Astrocyte (in vitro differentiated cells and primary cell): ENCODE results near the gene ACOT11. TPM values are rescaled to one million over a fixed set of nuclear protein-coding genes. Genes with fewer than 3 reads are reported as not detected.

ENCODE experiments used
- DNase-seq: peaks from one replicate; pipeline ENCODE4 v3.0.0-alpha.2; 2010; ENCODE audit warnings: low read depth
- FAIRE-seq: peaks from 2 replicates; lab custom pipeline; 2011; peaks lifted over from hg19 to GRCh38; lab: Jason Lieb, UNC
- H2AFZ ChIP-seq: 2 replicates; pipeline ENCODE4 v1.6.0; 2012; ENCODE audit warnings: low read depth, low read length, inconsistent platforms
- H3K27ac ChIP-seq: 2 replicates; pipeline ENCODE4 v1.5.1; 2011; ENCODE audit warnings: low read depth, low read length, inconsistent platforms
- H3K27me3 ChIP-seq: 2 replicates; pipeline ENCODE4 v1.6.0; 2011; ENCODE audit warnings: low read length, inconsistent platforms; ENCODE audit not compliant: insufficient read depth
- H3K36me3 ChIP-seq: 2 replicates; pipeline ENCODE4 v1.5.1; 2011; ENCODE audit warnings: low read length, inconsistent platforms; ENCODE audit not compliant: insufficient read depth
- H3K4me1 ChIP-seq: 2 replicates; pipeline ENCODE4 v1.5.1; 2011; ENCODE audit warnings: low read length, inconsistent platforms; ENCODE audit not compliant: insufficient read depth
- H3K4me2 ChIP-seq: 2 replicates; pipeline ENCODE4 v1.6.0; 2012; ENCODE audit warnings: low read length, inconsistent platforms
- H3K4me3 ChIP-seq: 2 replicates; pipeline ENCODE4 v1.5.1; 2011; ENCODE audit warnings: low read depth, mild to moderate bottlenecking, low read length, inconsistent platforms; ENCODE audit not compliant: insufficient read depth
- H3K79me2 ChIP-seq: 2 replicates; pipeline ENCODE4 v1.6.0; 2012; ENCODE audit warnings: mild to moderate bottlenecking, low read length, inconsistent platforms; ENCODE audit not compliant: insufficient read depth
- H3K9ac ChIP-seq: 2 replicates; pipeline ENCODE4 v1.6.0; 2012; ENCODE audit warnings: mild to moderate bottlenecking, low read length, inconsistent platforms
- H3K9me3 ChIP-seq: 2 replicates; pipeline ENCODE4 v1.5.1; 2012; ENCODE audit warnings: low read depth, mild to moderate bottlenecking, low read length, inconsistent platforms; ENCODE audit not compliant: insufficient read depth
- H4K20me1 ChIP-seq: 2 replicates; pipeline ENCODE4 v1.6.0; 2012; ENCODE audit warnings: low read length, inconsistent platforms; ENCODE audit not compliant: insufficient read depth
- H3K27ac Mint-ChIP-seq: one replicate; pipeline ENCODE4 v1.8.0; 2021; ENCODE audit warnings: mild to moderate bottlenecking, mixed read lengths; ENCODE audit not compliant: unreplicated experiment
- H3K27me3 Mint-ChIP-seq: one replicate; pipeline ENCODE4 v1.8.0; 2021; ENCODE audit warnings: low read depth, mixed read lengths; ENCODE audit not compliant: unreplicated experiment
- H3K36me3 Mint-ChIP-seq: one replicate; pipeline ENCODE4 v1.8.0; 2021; ENCODE audit warnings: low read depth, mixed read lengths; ENCODE audit not compliant: unreplicated experiment
- H3K4me1 Mint-ChIP-seq: one replicate; pipeline ENCODE4 v1.8.0; 2021; ENCODE audit warnings: low read depth, mixed read lengths; ENCODE audit not compliant: unreplicated experiment
- H3K4me3 Mint-ChIP-seq: one replicate; pipeline ENCODE4 v1.8.0; 2021; ENCODE audit warnings: mild to moderate bottlenecking, moderate library complexity, mixed read lengths; ENCODE audit not compliant: unreplicated experiment
- H3K9me3 Mint-ChIP-seq: one replicate; pipeline ENCODE4 v1.8.0; 2021; ENCODE audit warnings: mild to moderate bottlenecking, mixed read lengths; ENCODE audit not compliant: unreplicated experiment
- CTCF ChIP-seq: IDR thresholded peaks from 2 replicates; pipeline ENCODE4 v1.5.1; 2011; ENCODE audit warnings: low read depth, mild to moderate bottlenecking, inconsistent platforms, low read length, moderate library complexity; ENCODE audit not compliant: insufficient read depth
- EZH2 ChIP-seq: IDR thresholded peaks from 2 replicates; pipeline ENCODE4 v1.6.1; 2012; ENCODE audit warnings: mild to moderate bottlenecking, low read length, inconsistent platforms; ENCODE audit not compliant: insufficient read depth
- total RNA-seq: library from RNA; stranded (reverse); gene quantifications from 2 replicates; pipeline ENCODE4 v1.2.1, GENCODE V29; 2021

The ACOT11 gene
- total RNA-seq, 1 donor from 2014 or later, result 1.5 TPM

DNA sequence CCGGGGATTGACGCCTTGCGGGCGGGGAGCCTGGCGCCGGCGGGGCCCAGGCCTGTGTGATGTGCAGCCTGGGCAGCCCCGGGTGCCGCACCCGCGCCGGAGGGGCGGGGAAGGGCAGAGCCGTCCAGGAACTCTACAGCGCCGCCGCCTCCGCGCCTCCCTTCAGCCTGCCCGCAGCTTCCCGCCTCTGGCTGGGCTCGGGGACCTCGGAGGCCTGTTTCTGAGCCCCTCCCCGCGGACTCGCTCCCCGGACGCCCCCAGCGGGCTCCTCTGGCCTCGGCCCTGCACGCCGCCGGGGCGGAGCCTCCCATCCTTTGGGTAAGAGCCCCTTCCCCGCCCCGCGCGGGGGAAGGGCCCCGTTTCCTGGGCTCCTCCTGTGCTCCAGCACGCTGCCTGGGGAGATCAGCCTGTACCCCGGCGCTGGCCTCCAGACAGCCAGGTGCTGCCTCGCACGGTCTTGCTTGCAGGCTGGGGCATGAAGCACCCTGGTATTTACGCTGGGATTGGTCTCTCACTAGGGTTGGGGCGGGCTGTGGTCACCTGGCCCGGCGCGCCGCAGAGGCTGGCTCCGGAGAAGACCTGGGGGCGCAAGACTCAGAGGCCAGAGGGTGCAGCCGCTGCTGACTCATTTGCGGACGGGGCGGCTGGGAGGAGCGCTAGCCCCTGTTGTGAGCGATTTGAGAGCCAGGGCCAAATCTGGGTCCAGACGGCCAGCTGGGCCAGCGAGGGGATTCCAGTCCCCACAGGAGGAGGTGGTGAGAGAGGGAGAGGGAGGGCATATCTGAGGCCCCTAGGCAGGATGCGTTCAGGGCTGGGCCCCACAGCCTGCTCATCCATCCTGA lies 5.7 kb upstream of the ACOT11 start:
- H3K36me3 Mint-ChIP-seq, result no peaks in the 10 kb centered on the region
- H2AFZ ChIP-seq, result peak overlapping the region; percentile 83
- H3K4me1 Mint-ChIP-seq, result peaks cover 24% of the 10 kb centered on the region
- H4K20me1 ChIP-seq, result no peaks in the 10 kb centered on the region
- H3K27me3 ChIP-seq, result no peaks in the 10 kb centered on the region
- no peak for TF ChIP-seq CTCF
- no peak for TF ChIP-seq EZH2
- no peaks in the 10 kb centered on the region for H3K36me3 ChIP-seq
- H3K27ac Mint-ChIP-seq, result peak overlapping the region; percentile 78
- DNase-seq (peak; percentile 77), FAIRE-seq (no peak)
- peak overlapping the region; percentile 74 for H3K4me3 Mint-ChIP-seq
- peaks cover 3% of the 10 kb centered on the region for H3K27me3 Mint-ChIP-seq
- H3K9me3 Mint-ChIP-seq, result peaks cover 1% of the 10 kb centered on the region
- peak overlapping the region; percentile 84 for H3K4me2 ChIP-seq
- H3K27ac ChIP-seq, result peak overlapping the region; percentile 77
- peaks cover 27% of the 10 kb centered on the region for H3K4me1 ChIP-seq
- H3K79me2 ChIP-seq, result no peaks in the 10 kb centered on the region
- H3K4me3 ChIP-seq, result peak overlapping the region; percentile 48
- H3K9ac ChIP-seq, result peak overlapping the region; percentile 64
- H3K9me3 ChIP-seq, result no peaks in the 10 kb centered on the region

DNA sequence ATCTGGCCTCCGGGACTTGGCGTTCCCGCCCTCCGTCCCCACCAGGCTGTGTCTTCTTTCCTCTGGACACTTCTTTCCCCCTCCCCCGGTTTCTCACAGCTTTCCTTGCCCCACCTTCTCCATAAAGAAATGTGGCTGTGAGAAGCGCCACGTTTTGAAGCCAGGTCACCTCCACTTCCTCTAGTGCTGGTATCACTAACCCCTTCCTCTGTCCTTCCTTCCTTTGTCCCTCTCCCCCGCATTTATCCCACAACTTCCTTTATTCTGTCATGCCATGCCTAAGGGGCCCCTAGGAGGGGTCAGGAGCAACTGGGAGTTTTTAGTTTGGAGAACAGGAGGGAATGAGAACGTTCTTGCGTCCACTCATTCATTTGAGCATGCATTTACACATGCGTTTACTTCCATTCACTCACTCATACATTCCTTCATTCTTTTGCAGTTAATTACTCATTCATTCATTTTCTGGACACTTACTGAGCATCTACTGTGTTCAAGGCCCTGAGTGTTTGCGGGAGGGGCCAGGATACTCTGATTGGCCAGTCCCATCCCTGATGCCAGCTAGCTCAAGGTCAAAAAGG lies 5.0 kb upstream of the ACOT11 start:
- peak; percentile 47 for DNase-seq
- Mint-ChIP-seq H3K27me3 (peaks cover 3% of the 10 kb centered on the region), H3K27ac (peak overlapping the region; percentile 78), H3K4me1 (peaks cover 21% of the 10 kb centered on the region), H3K4me3 (peak overlapping the region; percentile 74), H3K9me3 (peaks cover 1% of the 10 kb centered on the region), H3K36me3 (no peaks in the 10 kb centered on the region)
- TF ChIP-seq EZH2, result no peak
- TF ChIP-seq CTCF, result no peak
- Histone ChIP-seq H3K27ac (peak overlapping the region; percentile 77), H3K79me2 (no peaks in the 10 kb centered on the region), H3K4me1 (peaks cover 27% of the 10 kb centered on the region), H4K20me1 (no peaks in the 10 kb centered on the region), H3K9me3 (no peaks in the 10 kb centered on the region), H3K4me3 (peak overlapping the region; percentile 48), H2AFZ (peak overlapping the region; percentile 83), H3K36me3 (no peaks in the 10 kb centered on the region), H3K27me3 (no peaks in the 10 kb centered on the region), H3K4me2 (peak overlapping the region; percentile 84), H3K9ac (peak overlapping the region; percentile 64)
- FAIRE-seq, result no peak
